IMR-90 (cell line): ENCODE measurements around the gene C15orf62. TPM values are rescaled to one million over a fixed set of nuclear protein-coding genes. Genes with fewer than 3 reads are reported as not detected.

Experiments
- ATAC-seq: fragments of 200-7000 bp; cut with Tn5 transposase; 2 replicates; pipeline ENCODE4 v1.9.1; 2020; ENCODE audit warnings: low read depth, mild to moderate bottlenecking, moderate library complexity
- BruUV-seq: library from RNA; stranded (reverse); fragments of 400-500 nt; replicated peaks from 2 replicates; lab custom pipeline; 2021; lab: Mats Ljungman, UMichigan
- CTCF ChIA-PET: fragments of 300-600 bp; formaldehyde crosslinking; extraction: SDS; loops from one replicate; lab custom pipeline; 2021; ENCODE audit warnings: antibody characterized with exemption; lab: Yijun Ruan, JAX
- POLR2A ChIA-PET: fragments of 300-600 bp; sonication (Branson Sonifier 250); formaldehyde crosslinking; loops from one replicate; lab custom pipeline; 2022; ENCODE audit warnings: antibody characterized with exemption; ENCODE audit not compliant: unreplicated experiment; lab: Charles Lee
- DNase-seq: peaks from one replicate; pipeline ENCODE4 v3.0.0; 2013
- H2AFZ ChIP-seq: replicated peaks from 2 replicates; pipeline ENCODE3; 2013; ENCODE audit warnings: low read length, mild to moderate bottlenecking; ENCODE audit not compliant: poor library complexity
- H2AK5ac ChIP-seq: 2 replicates; pipeline ENCODE4 v1.6.1; 2013; ENCODE audit warnings: low read depth, low read length, inconsistent platforms
- H2AK9ac ChIP-seq: replicated peaks from 2 replicates; pipeline ENCODE3; 2013; ENCODE audit warnings: mild to moderate bottlenecking, low read depth, low read length, moderate library complexity; ENCODE audit not compliant: poor library complexity
- H2BK120ac ChIP-seq: 2 replicates; pipeline ENCODE4 v1.6.1; 2013; ENCODE audit warnings: low read depth, low read length, inconsistent platforms
- H2BK15ac ChIP-seq: 3 replicates; pipeline ENCODE4 v1.6.1; 2013; ENCODE audit warnings: low read depth, low read length, inconsistent platforms
- H2BK20ac ChIP-seq: 2 replicates; pipeline ENCODE4 v1.6.1; 2013; ENCODE audit warnings: low read depth, mild to moderate bottlenecking, inconsistent platforms, low read length, moderate library complexity
- H2BK5ac ChIP-seq: 2 replicates; pipeline ENCODE4 v1.6.1; 2013; ENCODE audit warnings: mild to moderate bottlenecking, low read depth, low read length, inconsistent platforms; ENCODE audit not compliant: poor library complexity, severe bottlenecking
- H3K14ac ChIP-seq: replicated peaks from 2 replicates; pipeline ENCODE4 v1.6.1; 2013; ENCODE audit warnings: low read depth, low read length, inconsistent platforms
- H3K18ac ChIP-seq: 2 replicates; pipeline ENCODE4 v1.6.1; 2013; ENCODE audit warnings: low read depth, low read length, control low read depth
- H3K23ac ChIP-seq: 2 replicates; pipeline ENCODE4 v1.6.1; 2013; ENCODE audit warnings: low read depth, low read length, inconsistent platforms
- H3K27ac ChIP-seq: 2 replicates; pipeline ENCODE4 v1.5.1; 2013; ENCODE audit warnings: mild to moderate bottlenecking, control low read depth, low read length; ENCODE audit not compliant: insufficient read depth
- H3K27me3 ChIP-seq: 2 replicates; pipeline ENCODE4 v1.6.1; 2013; ENCODE audit warnings: low read length; ENCODE audit not compliant: control insufficient read depth, insufficient read depth
- H3K36me3 ChIP-seq: 2 replicates; pipeline ENCODE4 v1.6.1; 2013; ENCODE audit warnings: low read length, mixed read lengths; ENCODE audit not compliant: control insufficient read depth, insufficient read depth
- H3K4ac ChIP-seq: 2 replicates; pipeline ENCODE4 v1.6.1; 2013; ENCODE audit warnings: low read depth, low read length, inconsistent platforms
- H3K4me1 ChIP-seq: 2 replicates; pipeline ENCODE4 v1.6.1; 2013; ENCODE audit warnings: low read length, mixed read lengths; ENCODE audit not compliant: control insufficient read depth, insufficient read depth
- H3K4me2 ChIP-seq: 2 replicates; pipeline ENCODE4 v1.6.1; 2013; ENCODE audit warnings: low read depth, mild to moderate bottlenecking, control low read depth, low read length, moderate library complexity
- H3K4me3 ChIP-seq: 2 replicates; pipeline ENCODE4 v1.5.1; 2013; ENCODE audit warnings: low read depth, mild to moderate bottlenecking, control low read depth, low read length, moderate library complexity; ENCODE audit not compliant: insufficient read depth
- H3K56ac ChIP-seq: 2 replicates; pipeline ENCODE4 v1.6.1; 2013; ENCODE audit warnings: low read length, inconsistent platforms; ENCODE audit not compliant: insufficient read depth; ENCODE audit errors: extremely low read depth
- H3K79me1 ChIP-seq, 2 experiments: 2 replicates each; pipeline ENCODE4 v1.6.1; 2013; ENCODE audit warnings: low read length in 2 of 2, inconsistent platforms in 1 of 2, low read depth in 1 of 2
- H3K9ac ChIP-seq: 2 replicates; pipeline ENCODE4 v1.6.1; 2013; ENCODE audit warnings: low read depth, low read length, control low read depth
- H3K9me1 ChIP-seq: 2 replicates; pipeline ENCODE4 v1.6.1; 2013; ENCODE audit warnings: low read length, inconsistent platforms; ENCODE audit not compliant: insufficient read depth
- H3K9me3 ChIP-seq: 2 replicates; pipeline ENCODE4 v1.6.1; 2013; ENCODE audit warnings: low read length; ENCODE audit not compliant: control insufficient read depth, insufficient read depth
- H4K20me1 ChIP-seq: 2 replicates; pipeline ENCODE4 v1.6.1; 2013; ENCODE audit warnings: low read length, inconsistent platforms; ENCODE audit not compliant: insufficient read depth
- H4K5ac ChIP-seq: 2 replicates; pipeline ENCODE4 v1.6.1; 2013; ENCODE audit warnings: mild to moderate bottlenecking, low read depth, low read length, control low read depth
- H4K8ac ChIP-seq, 2 experiments: 2 replicates each; pipeline ENCODE4 v1.6.1; 2013; ENCODE audit warnings: low read depth in 2 of 2, low read length in 2 of 2, control low read depth in 1 of 2, inconsistent platforms in 1 of 2
- H4K91ac ChIP-seq: 2 replicates; pipeline ENCODE4 v1.6.1; 2013; ENCODE audit warnings: low read depth, low read length, inconsistent platforms; ENCODE audit not compliant: insufficient read depth
- BHLHE40 ChIP-seq: fragments of 150-350 bp; IDR thresholded peaks from 2 replicates; pipeline ENCODE4 v1.6.1; 2016; ENCODE audit warnings: mild to moderate bottlenecking, low read depth, low read length
- CEBPB ChIP-seq: IDR thresholded peaks from 2 replicates; pipeline ENCODE4 v1.6.1; 2012; ENCODE audit warnings: low read depth, low read length, improper control_type of control experiment
- CHD1 ChIP-seq: IDR thresholded peaks from 2 replicates; pipeline ENCODE4 v1.6.1; 2012; ENCODE audit warnings: low read depth, low read length, improper control_type of control experiment
- CTCF ChIP-seq: conservative IDR thresholded peaks from 2 replicates; pipeline ENCODE4 v1.5.1; 2012; ENCODE audit warnings: mild to moderate bottlenecking, low read depth, low read length, improper control_type of control experiment
- ELK1 ChIP-seq: fragments of 150-350 bp; IDR thresholded peaks from 2 replicates; pipeline ENCODE4 v1.6.1; 2016; ENCODE audit warnings: low read depth, mild to moderate bottlenecking, low read length, moderate library complexity, borderline replicate concordance
- FOS ChIP-seq: fragments of 150-350 bp; IDR thresholded peaks from 2 replicates; pipeline ENCODE4 v1.6.1; 2016; ENCODE audit warnings: low read depth, low read length
- MAFK ChIP-seq: IDR thresholded peaks from 2 replicates; pipeline ENCODE4 v1.6.1; 2012; ENCODE audit warnings: low read depth, low read length, improper control_type of control experiment
- MAZ ChIP-seq: IDR thresholded peaks from 2 replicates; pipeline ENCODE4 v1.6.1; 2012; ENCODE audit warnings: low read depth, mild to moderate bottlenecking, low read length, improper control_type of control experiment, moderate library complexity, borderline replicate concordance
- MXI1 ChIP-seq: IDR thresholded peaks from 2 replicates; pipeline ENCODE4 v1.6.1; 2012; ENCODE audit warnings: low read depth, mild to moderate bottlenecking, low read length, moderate library complexity, borderline replicate concordance
- NFE2L2 ChIP-seq: fragments of 150-350 bp; IDR thresholded peaks from 2 replicates; pipeline ENCODE4 v1.6.1; 2016; ENCODE audit warnings: low read depth, mild to moderate bottlenecking, low read length
- POLR2A ChIP-seq: IDR thresholded peaks from 2 replicates; pipeline ENCODE4 v1.6.1; 2012; ENCODE audit warnings: mild to moderate bottlenecking, low read depth, low read length
- RAD21 ChIP-seq: IDR thresholded peaks from 2 replicates; pipeline ENCODE4 v1.6.1; 2012; ENCODE audit warnings: low read length, improper control_type of control experiment
- RCOR1 ChIP-seq: IDR thresholded peaks from 2 replicates; pipeline ENCODE4 v1.6.1; 2012; ENCODE audit warnings: mild to moderate bottlenecking, low read length, improper control_type of control experiment; ENCODE audit not compliant: insufficient replicate concordance
- RFX5 ChIP-seq: IDR thresholded peaks from 2 replicates; pipeline ENCODE4 v1.8.0; 2012; ENCODE audit warnings: low read depth, mild to moderate bottlenecking, low read length, moderate library complexity
- SMC3 ChIP-seq: fragments of 150-350 bp; IDR thresholded peaks from 2 replicates; pipeline ENCODE4 v1.6.1; 2016; ENCODE audit warnings: low read depth, mild to moderate bottlenecking, antibody characterized with exemption, low read length, moderate library complexity
- WGBS, 2 experiments: methylation state at CpG; one replicate each; pipeline versions ENCODE4 v1.1.5 to v1.1.7; 2013; ENCODE audit warnings: missing lambda C conversion rate in 2 of 2; ENCODE audit not compliant: insufficient read length in 1 of 2; ENCODE audit errors: extremely low coverage in 2 of 2; 5-methylcytosine and 5-hydroxymethylcytosine counted together
- dilution Hi-C: fragments of 300-500 bp; cut with HindIII; formaldehyde crosslinking; loops from one replicate; pipeline ENCODE4 v1.14.3; 2018; ENCODE audit warnings: low sequenced_read_pairs; ENCODE audit not compliant: unreplicated experiment
- in situ Hi-C: fragments of 300-500 bp; cut with MboI; formaldehyde crosslinking; loops from 3 replicates; pipeline ENCODE4 v1.14.3; 2019; ENCODE audit warnings: low sequenced_read_pairs, inconsistent platforms, mixed read lengths
- intact Hi-C: fragments of 100-400 bp; cut with micrococcal nuclease; formaldehyde crosslinking; loops from 2 replicates; pipeline ENCODE4 v1.10.0; 2022
- polyA plus RNA-seq, 3 experiments: library from polyadenylated mRNA; depleted of rRNA; stranded (reverse); fragments of >200 nt; gene quantifications; 2 replicates each; pipeline ENCODE4 v1.2.3, GENCODE V29; 2012; ENCODE audit warnings: low replicate concordance in 1 of 3
- total RNA-seq: library from RNA; depleted of rRNA; stranded (reverse); fragments of >200 nt; gene quantifications from 2 replicates; pipeline ENCODE4 v1.2.3, GENCODE V29; 2012
- TF ChIP-seq, protein P1 (sequence below): fragments of 150-350 bp; IDR thresholded peaks from 2 replicates; pipeline ENCODE4 v1.6.1; 2017; ENCODE audit warnings: mild to moderate bottlenecking, antibody characterized with exemption, low read length, low read depth

C15orf62 gene
- total and polyA plus RNA-seq, 2 of the 4 experiments (the other 2 are of a cell fraction) = not detected

DNA sequence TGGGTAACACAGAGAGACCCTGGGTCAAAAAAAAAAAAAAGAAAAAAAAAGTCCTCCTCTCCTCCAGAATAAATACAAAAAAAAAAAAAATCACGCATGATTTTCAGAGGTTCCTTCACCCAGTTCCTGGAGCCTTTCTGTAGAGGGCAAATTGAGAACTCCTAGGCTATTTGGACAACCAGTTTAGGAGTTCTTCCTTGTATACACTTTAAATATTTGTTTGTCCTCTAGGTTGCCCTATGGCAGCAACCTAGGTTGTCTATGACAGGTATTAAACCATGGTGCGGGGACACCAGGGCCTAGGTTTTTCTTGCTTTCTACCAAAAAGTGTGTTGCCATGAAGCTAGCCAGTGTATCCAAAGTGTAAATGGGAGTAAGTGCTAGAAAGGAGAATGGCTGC lies 33.3 kb downstream of the C15orf62 start:
- H2BK15ac ChIP-seq = no peak overlapping the region
- intact Hi-C loops (no loop called here), dilution Hi-C loops (no loop called here), in situ Hi-C loops (no loop called here)
- H3K79me1 ChIP-seq = peaks cover 41 to 72% of the 10 kb centered on the region in 2 experiments
- H4K5ac ChIP-seq = no peak overlapping the region
- no TSS peak for BruUV-seq
- ChIA-PET POLR2A (no interaction called here), CTCF (no interaction called here)
- H3K27me3 ChIP-seq = no peaks in the 10 kb centered on the region
- H2AFZ ChIP-seq = no peak overlapping the region
- peaks cover 4% of the 10 kb centered on the region for H3K4me1 ChIP-seq
- H4K91ac ChIP-seq = no peak overlapping the region
- no peak overlapping the region for H2BK5ac ChIP-seq
- no peak overlapping the region for H3K56ac ChIP-seq
- H2BK120ac ChIP-seq = no peak overlapping the region
- ATAC-seq (no peak), DNase-seq (no peak)
- H3K9me1 ChIP-seq = peaks cover 6% of the 10 kb centered on the region; the same call in 1 of the 2 replicates
- peaks cover 2% of the 10 kb centered on the region for H3K36me3 ChIP-seq
- H3K23ac ChIP-seq = no peak overlapping the region
- no peak overlapping the region for H4K8ac ChIP-seq
- no peak overlapping the region for H3K18ac ChIP-seq
- WGBS, 2 experiments = no CpG with 5 or more reads among the region's 2 CpGs
- no peak overlapping the region for H3K4me3 ChIP-seq
- peaks cover 3% of the 10 kb centered on the region; the same call in 1 of the 2 replicates for H4K20me1 ChIP-seq
- no peak overlapping the region for H2AK5ac ChIP-seq
- no peak overlapping the region for H2BK20ac ChIP-seq
- H3K4me2 ChIP-seq = no peak overlapping the region
- H3K9ac ChIP-seq = no peak overlapping the region
- H3K4ac ChIP-seq = no peak overlapping the region
- TF ChIP-seq CHD1 (no peak), MXI1 (no peak), NFE2L2 (no peak), BHLHE40 (no peak), ELK1 (no peak), MAFK (no peak), RCOR1 (no peak), SMC3 (no peak), CTCF (no peak), POLR2A (no peak), MAZ (no peak), FOS (no peak), CEBPB (no peak), RAD21 (no peak), RFX5 (no peak)
- TF ChIP-seq, protein P1, sequence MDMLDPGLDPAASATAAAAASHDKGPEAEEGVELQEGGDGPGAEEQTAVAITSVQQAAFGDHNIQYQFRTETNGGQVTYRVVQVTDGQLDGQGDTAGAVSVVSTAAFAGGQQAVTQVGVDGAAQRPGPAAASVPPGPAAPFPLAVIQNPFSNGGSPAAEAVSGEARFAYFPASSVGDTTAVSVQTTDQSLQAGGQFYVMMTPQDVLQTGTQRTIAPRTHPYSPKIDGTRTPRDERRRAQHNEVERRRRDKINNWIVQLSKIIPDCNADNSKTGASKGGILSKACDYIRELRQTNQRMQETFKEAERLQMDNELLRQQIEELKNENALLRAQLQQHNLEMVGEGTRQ = no peak
- H3K9me3 ChIP-seq = no peaks in the 10 kb centered on the region
- H2AK9ac ChIP-seq = no peak overlapping the region
- H3K27ac ChIP-seq = no peak overlapping the region
- no peak overlapping the region for H3K14ac ChIP-seq
